HEK293T (cell line): ENCODE measurements around the gene POLR2I.

Source experiments
- CTCF ChIA-PET: fragments of 350-600 bp; formaldehyde crosslinking; extraction: SDS; loops from one replicate; lab custom pipeline; 2021; ENCODE audit warnings: antibody characterized with exemption, inconsistent platforms; lab: Yijun Ruan, JAX
- POLR2A ChIA-PET: fragments of 350-600 bp; formaldehyde crosslinking; extraction: SDS; loops from one replicate; lab custom pipeline; 2020; ENCODE audit warnings: antibody characterized with exemption, inconsistent platforms; lab: Yijun Ruan, JAX
- DNase-seq: peaks from one replicate; pipeline ENCODE4 v3.0.0; 2012; ENCODE audit warnings: mixed read lengths; ENCODE audit errors: extremely low spot score
- ARNT ChIP-seq: fragments of 450-650 bp; IDR thresholded peaks from 2 replicates; pipeline ENCODE4 v1.6.1; 2017; ENCODE audit warnings: mild to moderate bottlenecking
- BHLHE40 ChIP-seq: fragments of 450-650 bp; IDR thresholded peaks from 2 replicates; pipeline ENCODE4 v1.6.1; 2016; ENCODE audit warnings: mild to moderate bottlenecking, moderate library complexity, borderline replicate concordance
- CTBP1 ChIP-seq: fragments of 450-650 bp; IDR thresholded peaks from 2 replicates; pipeline ENCODE4 v1.6.1; 2016; ENCODE audit warnings: borderline replicate concordance
- ELF4 ChIP-seq: fragments of 450-650 bp; IDR thresholded peaks from 2 replicates; pipeline ENCODE4 v1.6.1; 2017; ENCODE audit warnings: antibody characterized with exemption
- FOXA1 ChIP-seq: fragments of 450-650 bp; IDR thresholded peaks from 2 replicates; pipeline ENCODE4 v1.6.1; 2016; ENCODE audit warnings: mild to moderate bottlenecking
- FOXK2 ChIP-seq: fragments of 450-650 bp; IDR thresholded peaks from 2 replicates; pipeline ENCODE4 v1.6.1; 2016; ENCODE audit warnings: mild to moderate bottlenecking
- FOXM1 ChIP-seq: fragments of 450-650 bp; IDR thresholded peaks from 2 replicates; pipeline ENCODE4 v1.6.1; 2017; ENCODE audit warnings: mild to moderate bottlenecking, borderline replicate concordance
- HDGF ChIP-seq: fragments of 450-650 bp; IDR thresholded peaks from 2 replicates; pipeline ENCODE4 v1.6.1; 2017; ENCODE audit warnings: antibody characterized with exemption, borderline replicate concordance
- L3MBTL2 ChIP-seq: fragments of 450-650 bp; conservative IDR thresholded peaks from 2 replicates; pipeline ENCODE4 v1.6.1; 2016; ENCODE audit warnings: mild to moderate bottlenecking
- LEF1 ChIP-seq: fragments of 450-650 bp; IDR thresholded peaks from 2 replicates; pipeline ENCODE4 v1.6.1; 2017; ENCODE audit warnings: mild to moderate bottlenecking, borderline replicate concordance
- NFRKB ChIP-seq: fragments of 450-650 bp; IDR thresholded peaks from 2 replicates; pipeline ENCODE4 v1.6.1; 2016; ENCODE audit warnings: mild to moderate bottlenecking, moderate library complexity
- PKNOX1 ChIP-seq: fragments of 450-650 bp; IDR thresholded peaks from 2 replicates; pipeline ENCODE4 v1.6.1; 2016
- SP1 ChIP-seq: fragments of 450-650 bp; IDR thresholded peaks from 2 replicates; pipeline ENCODE4 v1.6.1; 2017
- SUZ12 ChIP-seq: fragments of 450-650 bp; IDR thresholded peaks from 2 replicates; pipeline ENCODE4 v1.6.1; 2016; ENCODE audit warnings: mild to moderate bottlenecking
- TARDBP ChIP-seq: fragments of 450-650 bp; IDR thresholded peaks from 2 replicates; pipeline ENCODE4 v1.6.1; 2016
- ZNF384 ChIP-seq: fragments of 450-650 bp; IDR thresholded peaks from 2 replicates; pipeline ENCODE4 v1.6.1; 2016

POLR2I gene

GRCh38 chr19:36112678-36113077 is 2.0 kb downstream of the POLR2I start:
- no peak for TF ChIP-seq SUZ12
- no peak for TF ChIP-seq ELF4
- TF ChIP-seq FOXA1 = no peak
- no peak for TF ChIP-seq ZNF384
- TF ChIP-seq L3MBTL2 = no peak
- TF ChIP-seq HDGF = no peak
- no peak for TF ChIP-seq FOXM1
- no peak for TF ChIP-seq FOXK2
- no peak for TF ChIP-seq TARDBP
- no peak for TF ChIP-seq PKNOX1
- TF ChIP-seq SP1 = no peak
- TF ChIP-seq CTBP1 = no peak
- no peak for TF ChIP-seq NFRKB
- no peak for TF ChIP-seq BHLHE40
- no peak for TF ChIP-seq LEF1
- no peak for TF ChIP-seq ARNT
- POLR2A ChIA-PET = no interaction called here
- CTCF ChIA-PET = no interaction called here
- DNase-seq = no peak

- CTCF ChIA-PET = no interaction called here
- TF ChIP-seq L3MBTL2 (no peak), ELF4 (no peak), ZNF384 (no peak), FOXM1 (no peak), LEF1 (no peak), FOXK2 (no peak), TARDBP (no peak), HDGF (no peak), CTBP1 (no peak), SP1 (no peak), SUZ12 (no peak), BHLHE40 (no peak), PKNOX1 (no peak), ARNT (no peak), NFRKB (no peak)
- POLR2A ChIA-PET = no interaction called here
- no peak for DNase-seq
Measured at GRCh38 chr19:36111200-36111539, 3.5 kb downstream of the POLR2I start.

GRCh38 chr19:36110487-36111199 is 4.0 kb downstream of the POLR2I start, which contains the start of gene OVOL3:
TSS of gene OVOL3 (plus strand) at chr19:36111143. CDS start at chr19:36111203, 60 bp downstream.
- POLR2A ChIA-PET = no interaction called here

GRCh38 chr19:36108684-36109083 is 6.0 kb downstream of the POLR2I start:
- POLR2A ChIA-PET = interaction anchor here (0.6 kb wide), 1 partner anchor 18 kb away, joined by 3 read pairs; no protein-coding TSS in a partner anchor
- DNase-seq = no peak
- no peak for TF ChIP-seq LEF1
- CTCF ChIA-PET = no interaction called here

More at GRCh38 chr19:36110487-36111199, 4.0 kb downstream of the POLR2I start, which contains the start of gene OVOL3:
- DNase-seq = no peak
- TF ChIP-seq LEF1 (no peak), BHLHE40 (no peak), CTBP1 (no peak), PKNOX1 (no peak), TARDBP (no peak), HDGF (no peak), L3MBTL2 (no peak), FOXK2 (no peak), SUZ12 (no peak), FOXA1 (no peak), ELF4 (no peak)
- CTCF ChIA-PET = no interaction called here

GRCh38 chr19:36106991-36107390 is 7.7 kb downstream of the POLR2I start:
- ChIA-PET POLR2A (interaction anchor here (1.1 to 1.3 kb wide), 2 partner anchors 8 to 16 kb away, joined by 3 to 9 read pairs; partner anchors contain the start of genes POLR2I and TBCB), CTCF (interaction anchor here (1.1 kb wide), 1 partner anchor 21 kb away, joined by 5 read pairs; no protein-coding TSS in a partner anchor)
- DNase-seq = no peak
- TF ChIP-seq FOXM1 = no peak
- no peak for TF ChIP-seq SP1
- no peak for TF ChIP-seq CTBP1
- no peak for TF ChIP-seq L3MBTL2
- no peak for TF ChIP-seq ELF4
- TF ChIP-seq BHLHE40 = no peak
- TF ChIP-seq HDGF = no peak
- TF ChIP-seq SUZ12 = no peak
- TF ChIP-seq FOXA1 = no peak
- no peak for TF ChIP-seq NFRKB
- TF ChIP-seq TARDBP = no peak
- TF ChIP-seq LEF1 = no peak
- TF ChIP-seq PKNOX1 = no peak
- no peak for TF ChIP-seq ZNF384
- TF ChIP-seq FOXK2 = no peak
